GM15510 (cell line): ENCODE results near the gene STX19.

Experiments used
- POLR2A ChIP-seq: IDR thresholded peaks from 3 replicates; pipeline ENCODE4 v1.6.1; 2011; ENCODE audit warnings: borderline replicate concordance; ENCODE audit not compliant: insufficient read length; ENCODE audit errors: extremely low read depth

The STX19 gene

GRCh38 chr3:94001191-94001590 lies 27.2 kb downstream of the STX19 start:
- no peak for TF ChIP-seq POLR2A

DNA sequence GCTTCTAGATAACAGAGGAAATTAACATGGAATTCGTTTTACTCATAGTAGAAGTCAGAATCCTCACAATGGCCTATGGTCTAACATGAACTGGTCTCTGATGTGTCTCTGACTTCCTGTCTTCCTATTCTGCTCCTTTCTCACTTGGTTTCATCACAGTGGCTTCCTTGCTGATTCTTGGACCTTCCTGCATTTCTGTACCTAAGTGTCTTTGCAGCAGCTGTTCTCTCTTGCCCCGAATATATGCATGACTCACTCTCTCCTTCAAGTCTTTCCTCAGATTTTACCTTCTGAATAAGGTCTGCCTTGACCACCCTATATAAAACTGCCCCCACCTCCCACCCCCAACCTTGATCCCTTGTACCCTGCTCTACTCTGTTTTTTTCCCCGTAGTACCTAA lies 34.3 kb downstream of the STX19 start:
- no peak for TF ChIP-seq POLR2A

DNA sequence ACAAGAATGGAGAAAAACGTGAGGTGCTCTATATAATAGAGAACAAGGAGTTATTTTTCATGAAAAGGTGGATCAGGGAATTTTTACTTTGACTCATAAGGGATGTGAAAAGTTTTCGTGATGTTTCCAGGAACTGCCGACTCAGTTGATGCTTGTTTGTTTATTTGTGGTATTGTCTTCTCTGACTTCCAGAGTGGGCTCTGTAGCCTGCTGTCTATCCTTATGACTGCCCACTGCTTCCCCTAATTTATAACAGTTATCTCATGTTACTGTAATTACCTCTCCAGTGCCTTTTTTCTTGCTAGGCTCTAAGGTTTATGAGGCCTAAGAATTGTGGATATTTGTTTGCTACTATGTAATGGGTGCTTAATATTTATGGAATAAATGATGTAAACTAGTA lies 36.2 kb downstream of the STX19 start:
- no peak for TF ChIP-seq POLR2A

DNA sequence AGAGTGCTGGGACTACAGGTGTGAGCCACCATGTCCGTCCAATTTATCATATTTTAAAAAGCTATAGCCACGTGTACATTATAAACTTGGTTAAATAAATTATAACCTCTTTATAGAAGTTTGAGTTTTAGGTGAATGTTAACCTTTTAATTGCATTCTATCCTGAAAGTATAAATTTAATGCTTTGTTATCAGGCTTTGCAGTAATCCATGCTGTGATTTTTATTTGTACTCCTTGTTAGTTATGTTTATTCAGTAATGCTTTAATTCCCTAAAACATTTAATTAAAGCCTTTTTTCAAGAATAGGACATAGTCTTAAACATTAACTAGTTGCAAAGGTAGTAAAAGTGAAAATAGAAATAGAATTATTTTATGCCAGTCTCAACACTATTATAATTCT lies 36.8 kb downstream of the STX19 start:
- no peak for TF ChIP-seq POLR2A

DNA sequence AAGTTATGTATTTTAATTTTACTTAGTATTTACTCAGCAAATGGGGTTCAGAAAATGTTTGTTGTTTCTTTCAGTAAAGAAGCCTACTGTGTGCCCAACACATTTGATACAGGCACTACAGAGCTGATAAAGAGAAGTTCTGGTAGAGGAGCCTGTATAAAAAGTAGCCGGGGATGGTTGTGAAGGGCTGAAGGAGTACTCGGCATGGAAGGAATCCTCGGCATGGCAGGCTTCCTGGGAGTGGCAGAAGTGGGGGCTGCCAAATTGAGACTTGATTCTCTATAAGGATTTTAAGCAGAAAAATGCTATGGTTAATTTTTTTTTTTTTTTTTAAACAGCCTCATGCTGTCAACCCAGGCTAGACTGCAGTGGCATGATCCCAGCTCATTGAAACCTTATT lies 39.2 kb downstream of the STX19 start:
- TF ChIP-seq POLR2A = no peak

DNA sequence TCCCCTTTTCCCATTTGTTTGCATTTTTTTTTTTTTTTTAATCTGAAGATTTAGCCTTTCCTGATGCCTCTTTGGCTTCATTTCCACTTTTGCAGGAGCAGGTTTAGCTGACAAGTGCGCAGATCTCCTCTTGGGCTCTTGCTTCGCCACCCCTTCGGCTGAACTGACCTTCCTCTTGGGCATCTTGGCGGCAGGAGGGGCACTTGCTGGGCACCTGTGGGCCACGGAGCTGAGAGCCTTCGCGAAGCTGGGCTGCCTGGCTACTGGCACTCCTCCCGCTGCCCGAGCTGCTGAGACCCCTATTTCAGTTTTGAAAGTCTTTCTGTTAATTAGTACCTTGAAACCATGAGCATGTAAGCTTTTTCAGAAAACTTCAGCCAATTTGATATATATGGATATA lies 39.6 kb downstream of the STX19 start:
- TF ChIP-seq POLR2A = no peak

DNA sequence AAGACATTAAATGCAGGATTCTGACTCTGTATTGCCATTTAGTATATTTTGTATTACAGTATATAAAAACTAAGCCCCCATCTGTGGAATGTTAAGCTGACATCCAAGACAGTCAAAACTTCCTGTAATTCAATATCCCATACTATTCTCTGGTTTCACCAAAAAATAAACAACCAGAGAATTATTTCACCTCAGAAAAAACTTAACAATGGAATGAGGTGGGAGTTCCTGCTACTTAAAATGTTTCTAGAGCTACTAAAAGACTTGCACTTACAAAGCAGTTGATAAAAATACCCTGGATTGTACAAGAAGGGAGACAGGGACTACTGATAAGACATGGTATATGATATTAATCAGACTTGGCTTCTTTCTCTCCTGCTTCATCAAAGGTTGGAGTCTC lies 40.1 kb downstream of the STX19 start:
- no peak for TF ChIP-seq POLR2A

DNA sequence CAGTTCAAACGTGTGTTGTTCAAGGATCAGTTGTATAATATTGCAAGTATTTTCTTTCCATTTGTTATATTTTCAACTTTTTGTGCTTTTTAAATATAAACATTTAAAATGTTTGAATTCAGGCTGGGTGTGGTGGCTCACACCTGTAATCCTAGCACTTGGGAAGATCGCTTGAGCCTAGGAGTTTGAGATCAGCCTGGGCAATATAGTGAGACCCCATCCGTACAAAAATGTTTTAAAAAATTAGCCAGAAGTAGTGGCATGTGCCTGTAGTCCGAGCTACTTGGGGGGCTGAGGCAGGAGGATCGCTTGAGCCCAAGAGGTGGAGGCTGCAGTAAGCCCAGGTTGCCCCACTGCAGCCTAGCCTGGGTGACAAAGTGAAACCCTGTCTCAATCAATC lies 43.8 kb downstream of the STX19 start:
- TF ChIP-seq POLR2A = no peak

DNA sequence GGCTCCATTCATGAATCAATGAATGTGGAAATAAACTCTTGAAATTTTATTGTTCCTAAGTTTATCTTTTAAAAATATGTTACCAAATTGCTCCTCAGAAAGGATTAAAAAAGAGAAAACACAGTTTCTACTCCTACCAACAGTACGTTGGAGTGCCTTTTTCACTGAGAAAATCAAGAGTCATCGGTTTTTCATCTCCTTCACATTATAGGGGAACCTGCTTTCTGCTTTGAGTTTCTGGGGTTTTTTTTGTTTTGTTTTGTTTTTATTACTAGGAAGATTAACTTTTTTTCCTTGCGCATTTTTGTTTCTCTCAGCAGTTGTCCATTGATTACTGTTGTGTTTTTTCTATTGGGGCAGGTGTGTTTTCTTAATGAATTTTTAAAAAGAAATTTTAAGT lies 45.0 kb downstream of the STX19 start:
- no peak for TF ChIP-seq POLR2A

DNA sequence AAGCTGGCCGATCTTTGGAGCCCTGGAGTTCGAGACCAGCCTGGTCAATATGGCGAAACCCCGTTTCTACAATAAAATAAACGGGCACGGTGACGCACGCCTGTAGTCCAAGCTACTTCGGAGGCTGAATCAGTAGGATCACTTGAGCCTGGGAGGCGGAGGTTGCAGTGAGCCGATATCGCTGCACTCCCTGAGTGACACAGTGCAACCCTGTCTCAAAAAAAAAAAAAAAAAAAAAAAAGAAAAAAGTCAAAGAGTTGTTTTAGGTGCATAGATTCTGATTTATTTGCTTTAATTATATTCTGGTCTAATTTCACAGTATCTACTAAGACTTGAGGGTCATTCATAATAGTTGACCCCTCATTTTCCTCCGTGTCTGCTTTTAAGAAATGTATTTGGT lies 46.7 kb downstream of the STX19 start:
- TF ChIP-seq POLR2A = no peak

DNA sequence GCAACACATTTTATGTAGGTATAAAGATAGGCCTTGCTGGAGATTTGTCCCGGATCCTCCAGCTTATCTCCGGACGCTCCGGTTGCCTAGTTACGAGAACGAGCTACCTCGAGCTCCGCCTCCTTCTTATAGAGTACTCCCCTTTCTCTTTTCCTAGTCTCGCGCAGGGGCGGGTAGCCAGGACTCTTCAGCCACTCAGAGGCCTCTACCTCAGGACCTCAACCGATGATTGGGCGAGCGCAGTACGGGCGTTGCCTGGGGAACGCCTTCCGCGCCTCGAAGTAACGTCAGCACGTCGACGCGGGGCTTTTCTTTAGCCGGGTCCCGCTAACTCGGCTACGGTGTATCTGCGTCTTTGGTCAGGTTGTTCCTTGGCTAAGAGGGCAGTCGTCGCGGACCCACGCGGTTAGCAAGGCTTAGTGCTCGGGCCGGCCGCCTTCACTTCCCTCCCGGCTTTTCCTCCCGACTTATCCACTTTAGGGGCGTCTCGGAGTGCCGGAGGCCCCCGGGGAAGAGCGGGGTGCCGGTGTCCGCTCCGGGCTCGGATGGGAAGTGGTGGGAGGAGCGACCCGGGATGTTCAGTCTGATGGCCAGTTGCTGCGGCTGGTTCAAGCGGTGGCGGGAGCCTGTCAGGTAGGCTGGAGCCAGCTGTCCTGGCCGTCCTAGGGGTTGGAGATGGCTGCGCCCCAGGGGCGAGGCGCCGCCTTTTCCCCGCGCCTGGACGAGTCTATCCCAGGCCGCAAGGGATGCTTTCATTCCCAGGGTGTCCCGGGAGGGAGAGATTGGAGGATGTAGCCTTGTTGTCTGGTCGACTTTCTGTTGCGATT lies 48.3 kb downstream of the STX19 start, which contains the start of gene ARL13B:
TSS of gene ARL13B (plus strand) at position 306 of the 827 bp plus-strand sequence. CDS start at position 575, 269 bp downstream.
- TF ChIP-seq POLR2A = peak; percentile 78

GRCh38 chr3:93973131-93974126 lies 55.0 kb downstream of the STX19 start, which contains the start of gene PROS1:
PROS1 (minus strand) TSS chr3:93973896; CDS start chr3:93973749, 147 bp downstream.
- no peak for TF ChIP-seq POLR2A

DNA sequence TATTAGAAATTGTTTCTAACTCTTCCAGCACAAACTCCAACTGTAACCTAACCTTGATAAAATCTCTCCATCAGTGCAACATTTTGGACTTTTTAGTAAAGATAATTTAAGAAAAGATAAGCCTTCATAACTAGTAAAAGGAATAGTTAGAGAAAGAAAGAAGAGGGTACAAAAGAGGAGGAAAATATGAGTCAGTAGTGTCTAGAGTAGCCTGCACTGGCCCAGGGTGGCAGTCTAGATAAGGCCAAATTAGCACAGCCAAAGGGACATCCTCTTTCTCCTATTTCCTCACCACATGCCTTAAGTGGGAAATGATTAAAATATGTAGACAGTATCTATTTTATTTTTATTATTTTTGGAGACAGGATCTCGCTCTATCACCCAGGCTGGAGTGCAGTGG lies 58.4 kb downstream of the STX19 start:
- TF ChIP-seq POLR2A = no peak

DNA sequence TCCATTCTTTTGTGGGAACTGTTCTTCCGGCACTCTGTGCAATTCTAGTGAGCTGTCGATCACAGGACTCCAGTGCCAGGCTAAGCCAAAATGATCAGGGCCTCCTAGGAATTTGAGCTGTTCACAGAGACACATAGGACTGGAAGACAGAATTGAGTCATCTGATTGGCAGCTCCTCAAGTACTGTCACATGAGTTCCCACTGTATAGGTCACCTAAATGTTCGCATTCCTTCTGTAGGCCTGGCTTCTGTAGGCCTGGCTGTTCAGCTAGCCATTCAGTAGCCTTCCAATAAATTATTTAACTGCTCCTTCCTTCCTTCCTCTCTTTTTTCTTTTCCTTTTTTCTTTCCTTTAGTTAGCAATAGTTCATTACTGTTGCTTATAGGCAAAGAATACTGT lies 59.0 kb downstream of the STX19 start:
- no peak for TF ChIP-seq POLR2A
